ENCODE results near the gene IP6K1.

The IP6K1 gene

DNA sequence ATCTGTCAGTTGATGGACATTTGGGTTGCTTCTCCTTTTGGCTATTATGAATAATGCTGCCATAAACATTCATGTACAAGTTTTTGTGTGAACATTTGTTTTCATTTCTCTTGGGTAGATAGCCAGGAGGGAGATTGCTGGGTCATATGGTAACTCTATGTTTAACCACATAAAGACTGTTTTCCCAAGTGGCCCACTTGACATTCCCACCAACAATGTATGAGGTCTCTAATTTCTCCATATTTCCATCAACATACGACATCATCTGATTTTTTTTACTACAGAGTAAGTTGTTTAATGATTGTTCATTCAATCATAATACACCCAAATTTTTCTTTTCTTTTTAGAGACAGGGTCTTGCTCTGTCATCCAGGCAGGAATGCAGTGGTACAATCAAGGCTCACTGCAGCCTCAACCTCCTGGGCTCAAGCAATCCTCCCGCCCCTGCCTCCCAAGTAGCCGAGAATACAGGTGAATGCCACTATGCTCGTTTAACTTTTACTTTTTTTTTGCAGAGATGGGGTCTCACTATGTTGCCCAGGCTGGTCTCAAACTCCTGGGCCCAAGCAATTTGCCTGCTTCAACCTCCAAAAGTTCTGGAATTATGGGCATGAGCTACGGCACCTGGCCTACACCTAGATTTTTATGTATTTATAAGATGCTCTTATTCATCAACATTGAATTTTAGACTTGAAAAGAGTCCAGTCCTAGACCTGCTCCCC lies 6.8 kb downstream of the IP6K1 start:
- TF ChIP-seq, protein P1, sequence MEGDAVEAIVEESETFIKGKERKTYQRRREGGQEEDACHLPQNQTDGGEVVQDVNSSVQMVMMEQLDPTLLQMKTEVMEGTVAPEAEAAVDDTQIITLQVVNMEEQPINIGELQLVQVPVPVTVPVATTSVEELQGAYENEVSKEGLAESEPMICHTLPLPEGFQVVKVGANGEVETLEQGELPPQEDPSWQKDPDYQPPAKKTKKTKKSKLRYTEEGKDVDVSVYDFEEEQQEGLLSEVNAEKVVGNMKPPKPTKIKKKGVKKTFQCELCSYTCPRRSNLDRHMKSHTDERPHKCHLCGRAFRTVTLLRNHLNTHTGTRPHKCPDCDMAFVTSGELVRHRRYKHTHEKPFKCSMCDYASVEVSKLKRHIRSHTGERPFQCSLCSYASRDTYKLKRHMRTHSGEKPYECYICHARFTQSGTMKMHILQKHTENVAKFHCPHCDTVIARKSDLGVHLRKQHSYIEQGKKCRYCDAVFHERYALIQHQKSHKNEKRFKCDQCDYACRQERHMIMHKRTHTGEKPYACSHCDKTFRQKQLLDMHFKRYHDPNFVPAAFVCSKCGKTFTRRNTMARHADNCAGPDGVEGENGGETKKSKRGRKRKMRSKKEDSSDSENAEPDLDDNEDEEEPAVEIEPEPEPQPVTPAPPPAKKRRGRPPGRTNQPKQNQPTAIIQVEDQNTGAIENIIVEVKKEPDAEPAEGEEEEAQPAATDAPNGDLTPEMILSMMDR (IDR thresholded peaks at IDR 0.05), result no peak

DNA sequence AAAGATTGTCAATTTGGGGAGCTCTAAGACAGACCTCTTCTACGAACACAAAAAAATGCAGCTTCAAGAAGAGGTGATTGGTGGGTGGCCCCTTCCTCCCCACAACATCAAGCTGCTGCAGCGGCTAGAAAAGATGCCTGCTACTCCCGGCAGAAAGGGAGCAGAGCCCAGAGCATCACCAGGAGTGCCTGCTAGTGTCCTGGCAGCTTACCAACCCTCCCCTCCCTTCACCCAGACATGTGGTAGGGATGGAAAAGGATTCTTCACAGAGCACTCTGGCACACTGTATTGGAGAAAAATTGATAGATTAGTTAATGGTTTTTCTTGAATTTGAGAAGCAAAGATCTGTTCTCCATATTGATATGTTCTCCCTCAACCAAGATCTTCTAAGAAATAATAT lies 10.8 kb downstream of the IP6K1 start:
- TF ChIP-seq, protein P1 (IDR thresholded peaks at IDR 0.05), result no peak

DNA sequence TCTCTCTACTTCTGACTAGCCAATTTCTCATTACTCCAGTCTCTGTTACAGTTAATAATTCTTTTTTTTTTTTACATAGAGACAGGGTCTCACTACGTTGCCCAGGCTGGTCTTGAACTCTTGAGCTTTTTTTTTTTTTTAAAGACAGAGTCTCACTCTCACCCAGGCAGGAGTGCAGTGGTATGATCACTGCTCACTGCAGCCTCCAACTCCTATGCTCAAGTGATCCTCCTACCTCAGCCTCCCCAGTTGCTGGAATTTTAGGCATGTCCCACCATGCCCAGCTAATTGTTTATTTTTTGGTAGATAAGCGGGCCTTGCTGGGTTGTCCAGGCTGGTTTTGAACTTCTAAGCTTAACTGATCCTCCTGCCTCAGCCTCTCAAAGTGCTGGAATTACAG lies 13.6 kb downstream of the IP6K1 start:
- TF ChIP-seq, protein P1 (IDR thresholded peaks at IDR 0.05), result no peak

DNA sequence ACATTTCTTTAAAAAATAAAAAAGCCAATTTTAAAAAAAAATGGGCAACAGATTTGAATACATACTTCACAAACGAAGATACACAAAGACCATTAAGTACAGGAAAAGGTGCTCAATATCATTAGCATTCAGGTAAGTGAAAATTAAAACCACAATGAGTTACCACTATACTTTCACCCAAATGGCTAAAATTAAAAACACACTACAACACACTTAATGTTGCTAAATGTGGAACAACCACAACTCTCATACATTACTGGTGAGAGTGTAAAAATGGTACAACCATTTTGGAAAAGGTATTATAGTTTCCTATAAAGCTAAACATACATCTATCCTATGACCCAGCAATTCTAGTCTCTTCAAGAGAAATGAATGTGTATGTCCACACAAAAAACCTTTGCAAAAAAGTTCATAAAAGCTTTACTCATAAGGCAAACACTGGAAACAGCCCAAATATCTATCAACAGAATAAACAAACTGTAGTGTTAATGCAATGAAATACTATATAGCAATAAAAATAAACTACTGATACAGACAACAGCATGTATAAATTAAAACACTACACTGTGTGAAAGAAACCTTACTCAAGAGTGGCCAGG lies 14.9 kb downstream of the IP6K1 start:
- TF ChIP-seq, protein P1 (IDR thresholded peaks at IDR 0.05), result no peak

DNA sequence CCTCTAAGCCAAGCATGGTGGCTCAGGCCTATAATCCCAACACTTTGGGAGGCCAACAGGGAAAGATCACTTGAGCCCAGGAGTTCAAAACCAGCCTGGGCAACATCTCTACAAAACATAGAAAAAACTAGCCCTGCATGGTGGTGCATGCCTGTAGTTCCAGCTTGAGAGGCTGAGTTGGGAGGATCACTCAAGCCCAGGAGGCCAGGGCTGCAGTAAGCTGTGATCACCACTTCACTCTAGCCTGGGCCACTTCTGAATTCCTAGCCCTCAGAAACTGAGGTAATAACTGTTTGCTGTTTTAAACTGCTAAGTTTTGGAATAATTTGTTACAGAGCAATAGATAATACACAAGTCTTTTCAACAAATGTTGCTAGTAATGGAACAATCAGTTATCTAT lies 16.4 kb downstream of the IP6K1 start:
- TF ChIP-seq, protein P1 (IDR thresholded peaks at IDR 0.05), result no peak

DNA sequence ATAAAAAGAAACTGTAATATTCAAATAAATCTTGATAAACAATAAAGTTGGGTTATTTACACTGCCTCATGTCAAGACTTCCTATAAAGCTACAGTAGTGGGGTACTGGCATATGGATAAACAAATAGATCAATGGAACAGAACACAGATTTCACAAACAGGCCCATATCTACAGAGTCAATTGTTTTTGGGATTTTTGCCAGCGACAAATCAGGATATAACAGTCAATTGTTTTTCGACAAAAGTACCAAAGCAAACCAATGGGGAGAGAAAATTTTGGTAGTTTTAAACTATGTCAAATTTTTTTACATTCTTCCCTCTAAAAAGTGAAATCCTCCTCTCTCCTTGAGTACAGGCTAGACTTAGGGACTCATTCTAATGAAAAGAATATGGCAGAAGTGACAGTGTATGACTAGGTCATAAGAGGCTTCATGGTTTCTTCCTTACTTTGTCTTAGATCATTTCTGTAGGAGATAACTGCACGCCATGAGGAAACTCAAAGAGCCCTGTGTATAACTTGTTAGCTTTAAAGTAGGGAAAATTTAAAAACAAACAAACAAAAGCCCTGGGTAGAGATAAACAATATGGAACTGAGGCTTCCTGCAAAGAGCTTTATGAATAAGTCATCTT lies 16.9 kb downstream of the IP6K1 start:
- TF ChIP-seq, protein P1 (IDR thresholded peaks at IDR 0.05), result no peak

DNA sequence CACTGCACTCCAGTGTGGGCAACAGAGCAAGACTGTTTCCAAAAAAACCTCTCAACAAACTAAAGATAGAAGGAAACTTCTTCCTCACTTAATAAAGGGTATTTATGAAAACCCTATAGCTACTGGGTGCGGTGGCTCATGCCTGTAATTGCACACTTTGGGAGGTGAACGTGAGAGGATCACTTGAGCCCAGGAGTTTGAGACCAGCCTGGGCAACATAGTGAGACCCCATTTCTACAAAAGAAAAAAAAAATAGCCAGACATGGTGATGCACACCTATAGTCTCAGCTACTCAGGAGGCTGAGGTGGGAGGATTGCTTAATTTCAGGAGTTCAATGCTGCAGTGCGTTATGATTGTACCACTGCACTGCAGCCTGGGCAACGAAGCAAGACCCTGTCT lies 22.4 kb downstream of the IP6K1 start:
- TF ChIP-seq, protein P1 (IDR thresholded peaks at IDR 0.05), result no peak

Data from LNCAP (cell line).